Esophagus muscularis mucosa (tissue), 4 donors: ENCODE measurements around the gene PURA. TPM values are rescaled to one million over a fixed set of nuclear protein-coding genes. Genes with fewer than 3 reads are reported as not detected.

Source experiments
- DNase-seq: peaks from one replicate; pipeline ENCODE4 v3.0.0-alpha.2; 2017; ENCODE audit errors: extremely low spot score
- H3K27ac ChIP-seq, 4 donors: fragments of 200-600 bp; sonication (generic); replicated peaks in 1 of 4; 1 replicate in 3 of 4; 2 replicates in 1 of 4; pipeline ENCODE4 v1.5.1; 2016 to 2019; ENCODE audit warnings: mild to moderate bottlenecking in 1 of 4
- H3K27me3 ChIP-seq, 4 donors: fragments of 200-600 bp; sonication (generic); one replicate each; pipeline versions ENCODE4 v1.5.1 to v1.6.0; 2016 to 2019
- H3K36me3 ChIP-seq, 4 donors: fragments of 200-600 bp; sonication (generic); one replicate each; pipeline ENCODE4 v1.5.1; 2016 to 2019
- H3K4me1 ChIP-seq, 4 donors: fragments of 200-600 bp; sonication (generic); one replicate each; pipeline ENCODE4 v1.5.1; 2016 to 2019
- H3K4me3 ChIP-seq, 4 donors: fragments of 200-600 bp; sonication (generic); 1 replicate in 2 of 4; 2 replicates in 2 of 4; pipeline ENCODE4 v1.5.1; 2016 to 2019; ENCODE audit warnings: mild to moderate bottlenecking in 4 of 4, moderate library complexity in 1 of 4
- H3K9me3 ChIP-seq, 4 donors: fragments of 200-600 bp; sonication (generic); 1 replicate in 3 of 4; 2 replicates in 1 of 4; pipeline ENCODE4 v1.5.1; 2016 to 2019
- EP300 ChIP-seq: sonication (generic); formaldehyde crosslinking; IDR thresholded peaks from one replicate; pipeline ENCODE4 v1.6.1; 2017; ENCODE audit warnings: antibody characterized with exemption
- POLR2A ChIP-seq: fragments of 450-650 bp; IDR thresholded peaks from one replicate; pipeline ENCODE4 v1.6.1; 2017; ENCODE audit warnings: antibody characterized with exemption, moderate library complexity, mild to moderate bottlenecking, low read depth
- POLR2AphosphoS5 ChIP-seq, 2 donors: sonication (generic); formaldehyde crosslinking; IDR thresholded peaks; one replicate each; pipeline ENCODE4 v1.6.1; 2017; ENCODE audit warnings: antibody characterized with exemption in 2 of 2
- whole genome bisulfite sequencing: methylation state at CpG from one replicate; pipeline ENCODE4 v1.1.5; 2018; 5-methylcytosine and 5-hydroxymethylcytosine counted together
- intact Hi-C: fragments of 100-400 bp; cut with DNase I; formaldehyde crosslinking; loops from one replicate; pipeline ENCODE4 v1.15.1; 2023
- total RNA-seq, 4 donors: library from RNA; depleted of rRNA; stranded (reverse); fragments of >200 nt; gene quantifications; one replicate each; pipeline versions ENCODE4 v1.1.0 to v1.2.1, GENCODE V29; 2016
- TF ChIP-seq, protein P1 (sequence below), 3 experiments: fragments of 200-600 bp in 2 of 3; fragments of 450-650 bp in 1 of 3; sonication (generic) in 2 of 3; IDR thresholded peaks; one replicate each; pipeline ENCODE4 v1.5.1; 2017 to 2019; ENCODE audit warnings: antibody characterized with exemption in 3 of 3, mild to moderate bottlenecking in 2 of 3, moderate library complexity in 1 of 3

Gene PURA
- total RNA-seq, 4 donors from 2014 or later = 31.8 to 46.5 (median 43.5) TPM

DNA sequence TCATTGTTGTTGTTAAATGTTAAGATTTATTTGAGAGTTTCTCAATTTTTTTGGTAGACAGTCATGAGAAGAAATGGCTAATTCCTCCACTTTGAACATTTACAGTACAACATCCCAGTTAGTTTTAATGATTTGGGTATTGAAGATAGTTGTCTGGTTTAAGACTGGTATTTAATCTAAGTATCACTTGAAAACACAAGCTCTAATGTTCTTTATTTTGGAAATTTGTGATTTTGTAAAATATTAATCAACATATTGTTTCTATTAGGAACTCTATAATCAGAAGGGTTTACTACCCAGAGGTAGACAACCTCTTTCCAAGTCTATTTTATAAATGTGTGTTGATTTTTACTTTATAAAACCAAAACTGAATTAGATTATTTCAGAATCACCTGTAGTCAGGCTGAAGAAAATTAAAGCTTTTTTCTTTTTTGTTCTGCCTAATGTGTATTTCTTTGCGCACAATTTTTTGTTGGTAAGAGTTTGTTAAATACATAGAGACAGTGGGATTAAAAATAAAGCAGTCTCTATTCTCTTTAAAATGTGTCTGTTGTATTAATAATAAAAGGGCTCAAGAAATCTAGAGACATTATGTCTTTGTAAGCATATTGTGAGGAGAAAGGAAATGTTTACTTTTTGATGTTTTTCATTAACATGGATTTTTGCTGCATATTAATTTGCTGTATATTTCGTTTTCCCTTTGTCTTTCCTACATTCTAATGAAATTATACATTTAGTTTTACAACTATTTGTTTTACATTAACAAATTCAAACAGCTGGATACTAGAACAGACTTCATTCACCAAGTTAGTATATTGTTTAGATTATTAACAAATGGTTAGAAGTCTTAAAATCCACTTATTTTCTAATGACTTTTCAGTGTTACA, 3.9 kb upstream of the PURA start:
- Histone ChIP-seq H3K27me3 (no peaks in the 10 kb centered on the region), H3K4me3 (no peak overlapping the region), H3K27ac (no peak overlapping the region), H3K9me3 (no peaks in the 10 kb centered on the region), H3K36me3 (no peaks in the 10 kb centered on the region), H3K4me1 (peaks cover 33 to 74% (median 63%) of the 10 kb centered on the region in 4 donors)
- 91% methylated on average over 2 of the region's 2 CpGs for WGBS
- no peak for DNase-seq
- intact Hi-C loops = loop anchor here (5.0 kb wide), 1 partner anchor 37 kb away; no protein-coding TSS in a partner anchor
- TF ChIP-seq POLR2AphosphoS5 (IDR thresholded peaks at IDR 0.05) (no peak), EP300 (no peak), POLR2A (no peak)
- TF ChIP-seq, protein P1, sequence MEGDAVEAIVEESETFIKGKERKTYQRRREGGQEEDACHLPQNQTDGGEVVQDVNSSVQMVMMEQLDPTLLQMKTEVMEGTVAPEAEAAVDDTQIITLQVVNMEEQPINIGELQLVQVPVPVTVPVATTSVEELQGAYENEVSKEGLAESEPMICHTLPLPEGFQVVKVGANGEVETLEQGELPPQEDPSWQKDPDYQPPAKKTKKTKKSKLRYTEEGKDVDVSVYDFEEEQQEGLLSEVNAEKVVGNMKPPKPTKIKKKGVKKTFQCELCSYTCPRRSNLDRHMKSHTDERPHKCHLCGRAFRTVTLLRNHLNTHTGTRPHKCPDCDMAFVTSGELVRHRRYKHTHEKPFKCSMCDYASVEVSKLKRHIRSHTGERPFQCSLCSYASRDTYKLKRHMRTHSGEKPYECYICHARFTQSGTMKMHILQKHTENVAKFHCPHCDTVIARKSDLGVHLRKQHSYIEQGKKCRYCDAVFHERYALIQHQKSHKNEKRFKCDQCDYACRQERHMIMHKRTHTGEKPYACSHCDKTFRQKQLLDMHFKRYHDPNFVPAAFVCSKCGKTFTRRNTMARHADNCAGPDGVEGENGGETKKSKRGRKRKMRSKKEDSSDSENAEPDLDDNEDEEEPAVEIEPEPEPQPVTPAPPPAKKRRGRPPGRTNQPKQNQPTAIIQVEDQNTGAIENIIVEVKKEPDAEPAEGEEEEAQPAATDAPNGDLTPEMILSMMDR (IDR thresholded peaks at IDR 0.05) = no peak

DNA sequence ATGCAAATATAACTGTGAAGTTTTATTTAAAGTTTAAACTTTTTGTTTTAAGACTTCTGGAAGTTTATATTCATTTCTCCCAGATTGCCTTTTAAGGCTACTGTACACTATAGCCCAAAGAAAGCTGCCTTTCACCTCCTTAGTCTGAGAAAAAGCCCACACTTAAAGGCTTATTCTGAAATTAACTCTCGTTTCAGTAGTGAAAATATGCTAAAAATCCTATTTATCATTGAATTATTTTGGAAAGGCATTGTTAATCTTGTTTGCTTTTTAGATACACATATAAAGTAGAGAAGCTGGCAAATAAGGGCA, 3.3 kb upstream of the PURA start:
- intact Hi-C loops = no loop called here
- no peaks in the 10 kb centered on the region for H3K27me3 ChIP-seq
- WGBS = 44% methylated on average over 1 of the region's 1 CpG
- TF ChIP-seq, protein P1 (IDR thresholded peaks at IDR 0.05) = no peak
- TF ChIP-seq POLR2A (no peak), EP300 (no peak), POLR2AphosphoS5 (IDR thresholded peaks at IDR 0.05) (no peak)
- no peak overlapping the region for H3K27ac ChIP-seq
- no peak overlapping the region for H3K4me3 ChIP-seq
- H3K9me3 ChIP-seq = no peaks in the 10 kb centered on the region
- DNase-seq = no peak
- no peaks in the 10 kb centered on the region for H3K36me3 ChIP-seq
- H3K4me1 ChIP-seq = peaks cover 39 to 79% (median 69%) of the 10 kb centered on the region in 4 donors

DNA sequence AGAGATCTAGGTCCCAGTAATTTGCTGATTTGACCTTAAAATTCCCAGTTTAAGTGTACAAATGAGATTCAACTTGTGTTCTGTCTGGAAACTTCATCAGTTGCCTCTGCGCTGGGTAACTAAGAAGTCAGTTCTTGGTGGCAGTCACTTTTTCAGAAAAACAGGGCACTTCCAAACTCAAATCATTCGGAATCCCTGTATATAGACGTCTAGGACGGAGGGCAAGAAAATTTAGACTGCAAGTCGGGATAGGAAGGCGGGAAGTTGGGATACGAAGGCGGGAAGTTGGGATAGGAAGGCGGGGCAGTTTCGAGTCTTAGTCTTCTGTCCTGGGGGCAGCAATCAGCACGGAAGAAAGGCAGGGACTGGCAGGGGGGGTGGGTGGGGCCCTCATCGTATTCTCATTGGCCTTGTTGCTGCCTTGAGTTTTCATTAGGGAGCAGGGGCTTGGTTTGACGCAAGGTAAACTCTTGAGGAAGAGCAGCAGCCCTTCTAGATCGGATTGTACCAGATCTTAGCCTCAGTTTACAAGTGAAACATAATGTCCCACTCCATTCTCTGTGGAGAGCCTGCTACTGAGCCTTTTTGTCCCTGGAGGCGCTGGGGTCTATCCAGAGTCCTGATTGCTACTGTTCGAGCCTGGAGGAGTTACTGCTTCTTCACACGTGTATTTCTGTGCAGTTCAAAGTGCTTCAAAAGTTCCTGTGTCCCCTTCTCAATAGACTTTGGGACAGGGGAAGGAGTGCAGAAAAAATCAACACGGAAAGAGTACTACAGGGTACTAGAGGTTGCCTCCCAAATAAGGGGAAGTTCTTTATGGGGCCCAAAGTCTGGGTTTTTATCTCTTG, 2.7 kb upstream of the PURA start:
- Histone ChIP-seq H3K9me3 (no peaks in the 10 kb centered on the region), H3K27ac (peak overlapping the region in 2 of 4 donors; percentile 27 to 92), H3K4me1 (peaks cover 44 to 79% (median 70%) of the 10 kb centered on the region in 4 donors), H3K4me3 (no peak overlapping the region), H3K27me3 (no peaks in the 10 kb centered on the region), H3K36me3 (no peaks in the 10 kb centered on the region)
- TF ChIP-seq POLR2A (no peak), POLR2AphosphoS5 (IDR thresholded peaks at IDR 0.05) (no peak), EP300 (no peak)
- TF ChIP-seq, protein P1 (IDR thresholded peaks at IDR 0.05) = no peak
- DNase-seq = no peak
- intact Hi-C loops = no loop called here
- 74% methylated on average over 18 of the region's 18 CpGs for whole genome bisulfite sequencing

DNA sequence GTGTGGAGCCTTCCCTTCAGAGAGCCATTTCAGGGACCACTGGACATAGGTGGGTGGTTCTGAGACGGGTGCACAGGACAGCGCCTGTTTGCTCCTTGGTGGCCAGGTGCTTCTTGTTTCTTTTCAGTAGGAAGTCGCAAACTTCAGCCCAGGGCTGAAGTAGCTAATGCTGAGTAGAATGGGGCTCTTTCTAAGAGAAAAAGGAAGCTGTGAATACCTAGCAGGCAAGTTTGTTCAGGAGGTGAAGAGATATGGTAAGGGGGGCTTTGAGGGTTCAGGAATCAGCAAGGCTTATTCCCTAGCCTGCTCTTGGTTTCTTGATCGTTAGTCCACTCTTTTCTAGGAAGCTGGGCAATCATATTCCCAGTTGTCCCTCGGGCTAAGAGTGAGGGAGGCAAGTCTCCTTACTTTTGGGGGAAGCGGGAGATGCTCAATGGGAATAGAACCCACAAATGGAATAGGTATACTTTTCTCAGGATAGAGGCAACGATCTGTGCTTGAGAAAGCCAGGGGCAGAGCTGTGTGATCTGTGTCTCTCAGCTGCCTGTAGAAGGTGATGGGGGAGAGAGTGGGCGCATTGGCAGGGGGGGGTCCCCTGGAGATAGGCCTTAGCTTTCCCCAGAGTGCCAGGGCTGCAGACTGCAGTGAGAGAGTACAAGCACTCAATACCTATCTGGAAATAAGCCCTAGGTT, 1.9 kb upstream of the PURA start:
- TF ChIP-seq, protein P1 (IDR thresholded peaks at IDR 0.05) = no peak
- TF ChIP-seq POLR2AphosphoS5 (IDR thresholded peaks at IDR 0.05) (no peak), POLR2A (no peak), EP300 (no peak)
- H3K4me1 ChIP-seq = peaks cover 49 to 79% (median 70%) of the 10 kb centered on the region in 4 donors
- intact Hi-C loops = no loop called here
- H3K4me3 ChIP-seq = no peak overlapping the region
- H3K27me3 ChIP-seq = no peaks in the 10 kb centered on the region
- no peaks in the 10 kb centered on the region for H3K36me3 ChIP-seq
- peak overlapping the region; percentile 92 to 96 (median 96) for H3K27ac ChIP-seq
- DNase-seq = no peak
- H3K9me3 ChIP-seq = no peaks in the 10 kb centered on the region
- 69% methylated on average over 8 of the region's 8 CpGs for WGBS
